NB4 (cell line): ENCODE data around the gene ITGAV.

Experiments
- MYC ChIP-seq: IDR thresholded peaks from 2 replicates; pipeline ENCODE4 v1.6.1; 2011; ENCODE audit warnings: low read depth, low read length
- POLR2A ChIP-seq: IDR thresholded peaks from 2 replicates; pipeline ENCODE4 v1.6.1; 2011; ENCODE audit warnings: mild to moderate bottlenecking; ENCODE audit not compliant: insufficient read length; ENCODE audit errors: extremely low read depth
- TF ChIP-seq, protein P1 (sequence below): IDR thresholded peaks from one replicate; pipeline ENCODE4 v1.5.1; 2012; ENCODE audit warnings: low read depth, low read length
- TF ChIP-seq, protein P2 (sequence below): IDR thresholded peaks from 2 replicates; pipeline ENCODE4 v1.6.1; 2011; ENCODE audit warnings: low read depth, low read length

DNA sequence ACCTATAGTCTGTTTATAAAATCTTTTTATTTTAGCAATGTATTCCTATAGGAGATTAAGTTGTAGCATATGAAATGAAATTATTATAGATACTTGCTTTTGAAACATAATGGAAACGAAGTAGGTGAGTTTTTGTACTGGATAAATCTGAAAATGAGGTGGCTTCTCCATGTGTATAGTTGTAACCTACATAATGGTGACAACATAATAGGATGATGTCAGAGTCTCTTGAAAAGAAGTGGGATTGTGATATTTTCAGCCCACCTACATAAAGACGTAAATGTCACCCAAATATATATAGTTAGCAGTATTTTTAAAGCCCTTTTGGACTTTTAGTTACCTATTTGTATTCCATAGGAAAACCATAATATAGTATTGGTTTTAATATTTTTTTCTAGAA is 138.8 kb downstream of the ITGAV start:
- TF ChIP-seq, protein P1, sequence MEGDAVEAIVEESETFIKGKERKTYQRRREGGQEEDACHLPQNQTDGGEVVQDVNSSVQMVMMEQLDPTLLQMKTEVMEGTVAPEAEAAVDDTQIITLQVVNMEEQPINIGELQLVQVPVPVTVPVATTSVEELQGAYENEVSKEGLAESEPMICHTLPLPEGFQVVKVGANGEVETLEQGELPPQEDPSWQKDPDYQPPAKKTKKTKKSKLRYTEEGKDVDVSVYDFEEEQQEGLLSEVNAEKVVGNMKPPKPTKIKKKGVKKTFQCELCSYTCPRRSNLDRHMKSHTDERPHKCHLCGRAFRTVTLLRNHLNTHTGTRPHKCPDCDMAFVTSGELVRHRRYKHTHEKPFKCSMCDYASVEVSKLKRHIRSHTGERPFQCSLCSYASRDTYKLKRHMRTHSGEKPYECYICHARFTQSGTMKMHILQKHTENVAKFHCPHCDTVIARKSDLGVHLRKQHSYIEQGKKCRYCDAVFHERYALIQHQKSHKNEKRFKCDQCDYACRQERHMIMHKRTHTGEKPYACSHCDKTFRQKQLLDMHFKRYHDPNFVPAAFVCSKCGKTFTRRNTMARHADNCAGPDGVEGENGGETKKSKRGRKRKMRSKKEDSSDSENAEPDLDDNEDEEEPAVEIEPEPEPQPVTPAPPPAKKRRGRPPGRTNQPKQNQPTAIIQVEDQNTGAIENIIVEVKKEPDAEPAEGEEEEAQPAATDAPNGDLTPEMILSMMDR: no peak
- TF ChIP-seq MYC: no peak
- TF ChIP-seq, protein P2, sequence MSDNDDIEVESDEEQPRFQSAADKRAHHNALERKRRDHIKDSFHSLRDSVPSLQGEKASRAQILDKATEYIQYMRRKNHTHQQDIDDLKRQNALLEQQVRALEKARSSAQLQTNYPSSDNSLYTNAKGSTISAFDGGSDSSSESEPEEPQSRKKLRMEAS: no peak
- no peak for TF ChIP-seq POLR2A
